Measurements from ENCODE around the gene ASB12. TPM values are rescaled to one million over a fixed set of nuclear protein-coding genes. Genes with fewer than 3 reads are reported as not detected.
A peak's percentile ranks its signal among the peaks of the same experiment; 100 is the strongest.
"Not testable (repeated sequence)": the region's sequence is repeated elsewhere in the genome, so short reads cannot be mapped to it uniquely, and the experiment has no call there.

Gene ASB12, protein sequence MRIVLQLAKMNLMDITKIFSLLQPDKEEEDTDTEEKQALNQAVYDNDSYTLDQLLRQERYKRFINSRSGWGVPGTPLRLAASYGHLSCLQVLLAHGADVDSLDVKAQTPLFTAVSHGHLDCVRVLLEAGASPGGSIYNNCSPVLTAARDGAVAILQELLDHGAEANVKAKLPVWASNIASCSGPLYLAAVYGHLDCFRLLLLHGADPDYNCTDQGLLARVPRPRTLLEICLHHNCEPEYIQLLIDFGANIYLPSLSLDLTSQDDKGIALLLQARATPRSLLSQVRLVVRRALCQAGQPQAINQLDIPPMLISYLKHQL
- total RNA-seq, result under 1 TPM in 3 of 6 donors, not detected in 3; 0.29 to 0.46 (median 0.34) TPM

DNA sequence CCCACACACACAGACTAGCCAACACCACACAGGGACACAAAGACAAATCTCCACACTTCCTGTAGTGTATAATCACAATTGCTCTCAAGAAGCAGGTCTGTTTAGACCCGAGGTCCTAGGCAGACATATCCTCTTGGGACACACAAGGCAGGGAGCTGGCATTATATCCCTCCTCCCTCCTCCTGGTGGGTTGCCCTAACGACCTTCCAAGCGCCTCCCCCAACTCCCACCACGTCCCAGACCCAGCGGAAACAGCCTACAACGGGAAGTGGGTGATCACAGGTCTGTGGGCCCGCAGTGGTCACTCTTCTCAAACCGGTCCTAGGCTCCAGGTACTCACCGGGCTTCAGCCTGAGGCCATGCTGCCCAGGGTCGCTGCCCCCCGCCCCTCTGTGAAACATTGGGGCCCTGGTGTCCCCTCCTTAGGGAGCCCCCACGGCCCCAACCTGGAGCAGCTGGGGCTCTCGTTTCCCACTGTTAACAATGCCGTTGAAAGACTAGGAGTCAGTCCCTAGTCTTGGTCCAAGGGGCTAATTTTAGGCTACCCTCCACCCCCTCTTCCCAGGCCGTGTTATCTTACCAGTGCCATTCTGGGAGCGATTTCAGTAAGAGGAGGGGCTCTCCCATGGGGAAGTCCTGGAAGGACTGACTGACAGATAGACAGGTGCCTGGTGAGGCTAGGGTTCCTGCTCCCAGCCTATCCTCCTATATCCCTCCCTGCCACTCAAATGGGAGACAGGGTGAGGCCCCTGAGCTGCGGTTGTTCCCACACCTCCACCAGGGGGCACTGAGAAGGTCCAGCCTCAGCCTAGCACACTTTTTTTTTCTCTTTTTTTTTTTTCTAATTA lies at the start of gene ASB12:
TSS of gene ASB12 (minus strand) at position 485 of the 848 bp plus-strand sequence. CDS start 4,957 bp downstream, outside the sequence.
- 65 to 69% methylated on average over 10 to 17 of the region's 17 CpGs for WGBS, 2 donors
- DNase-seq (peak in 1 of 2 donors; percentile 16), ATAC-seq (ENCODE audit: low FRiP score in 2 of 2) (no peak)
- H3K27me3 ChIP-seq, result no peaks in the 10 kb centered on the region
- no peaks in the 10 kb centered on the region for H3K9me3 ChIP-seq
- no peaks in the 10 kb centered on the region for H3K36me3 ChIP-seq
- TF ChIP-seq POLR2A (IDR thresholded peaks at IDR 0.05) (no peak), EP300 (IDR thresholded peaks at IDR 0.05) (no peak), POLR2AphosphoS5 (IDR thresholded peaks at IDR 0.05) (no peak), CTCF (IDR thresholded peaks at IDR 0.05) (no peak)
- H3K27ac ChIP-seq, result no peak within 1 kb of the TSS
- no peaks in the 10 kb centered on the region for H3K4me1 ChIP-seq
- H3K4me3 ChIP-seq, result no peak within 1 kb of the TSS

DNA sequence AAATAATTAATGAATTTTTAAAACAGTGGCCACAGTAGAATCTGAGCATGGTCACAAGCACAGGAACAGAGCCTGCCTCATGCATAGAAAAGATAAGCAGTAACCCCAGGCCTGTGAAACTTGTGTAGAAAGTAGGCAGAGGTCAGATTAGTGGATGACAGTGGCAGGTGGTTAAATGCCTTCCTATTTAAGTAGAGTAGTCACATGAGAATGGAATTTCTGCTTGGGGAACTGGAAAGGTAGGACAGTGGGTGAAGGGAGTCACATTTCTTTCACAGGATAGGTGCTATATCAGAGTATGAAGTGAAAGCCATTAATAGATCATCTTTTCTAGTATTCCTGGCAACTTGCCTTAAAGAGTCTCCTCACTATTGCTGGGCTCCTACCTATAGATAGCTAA lies 34.9 kb upstream of the ASB12 start:
- Histone ChIP-seq H3K4me3 (no peak overlapping the region), H3K4me1 (no peaks in the 10 kb centered on the region), H3K27ac (no peak overlapping the region), H3K27me3 (no peaks in the 10 kb centered on the region), H3K9me3 (no peaks in the 10 kb centered on the region), H3K36me3 (no peaks in the 10 kb centered on the region)
- no peak for DNase-seq
- ATAC-seq (ENCODE audit: low FRiP score in 2 of 2), result no peak
- TF ChIP-seq EP300 (IDR thresholded peaks at IDR 0.05) (no peak), POLR2AphosphoS5 (IDR thresholded peaks at IDR 0.05) (no peak), CTCF (IDR thresholded peaks at IDR 0.05) (no peak), POLR2A (IDR thresholded peaks at IDR 0.05) (no peak)

DNA sequence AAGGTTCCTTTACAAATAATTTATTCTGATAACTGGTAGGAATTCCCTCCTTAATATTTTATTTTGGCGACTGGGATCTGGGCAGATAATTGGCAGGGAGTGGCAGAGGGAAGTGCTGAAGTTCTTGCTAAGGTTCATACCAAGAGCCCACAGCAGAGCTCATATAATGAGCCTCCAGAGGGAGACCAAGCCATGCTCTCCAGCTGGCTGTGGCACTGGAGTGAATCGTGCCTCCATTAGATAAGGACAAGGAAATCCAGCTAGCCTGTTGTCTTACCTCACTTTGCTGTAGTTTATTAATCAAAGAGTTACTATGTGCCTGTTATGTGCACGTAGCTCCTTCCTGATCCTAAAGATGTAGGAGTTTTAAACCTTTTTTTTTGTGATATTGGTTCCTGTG lies 1.3 kb downstream of the ASB12 start:
- Histone ChIP-seq H3K27ac (no peak overlapping the region), H3K4me1 (no peaks in the 10 kb centered on the region), H3K4me3 (no peak overlapping the region), H3K9me3 (no peaks in the 10 kb centered on the region), H3K27me3 (no peaks in the 10 kb centered on the region), H3K36me3 (no peaks in the 10 kb centered on the region)
- no peak for DNase-seq
- WGBS, 2 donors, result 39 to 79% methylated on average over 1 to 3 of the region's 3 CpGs
- TF ChIP-seq CTCF (IDR thresholded peaks at IDR 0.05), result no peak
- no peak for TF ChIP-seq POLR2A (IDR thresholded peaks at IDR 0.05)
- TF ChIP-seq EP300 (IDR thresholded peaks at IDR 0.05), result no peak
- TF ChIP-seq POLR2AphosphoS5 (IDR thresholded peaks at IDR 0.05), result no peak
- ATAC-seq (ENCODE audit: low FRiP score in 2 of 2), result no peak

DNA sequence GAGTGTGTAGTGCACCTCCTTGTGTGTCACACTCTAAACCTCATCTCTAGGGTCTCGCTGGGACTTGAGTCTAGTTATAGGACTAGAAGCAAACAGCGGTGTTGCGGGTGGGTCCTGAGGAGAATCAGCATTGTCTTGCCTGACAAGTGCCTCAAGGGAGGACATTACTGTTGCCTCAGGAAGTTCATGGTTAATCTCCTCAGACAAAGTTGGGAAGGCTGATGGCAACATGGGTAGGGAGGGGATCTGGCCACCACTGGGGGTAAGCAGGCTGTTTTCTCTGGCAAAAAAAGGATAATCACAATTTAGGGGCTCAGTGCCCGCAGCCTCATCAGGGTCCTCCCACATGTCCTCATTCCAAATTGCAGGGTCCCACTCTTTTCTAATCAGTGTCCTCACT lies 12.4 kb downstream of the ASB12 start:
- WGBS, 2 donors, result 93% methylated on average over 3 to 4 of the region's 4 CpGs
- no peaks in the 10 kb centered on the region for H3K27me3 ChIP-seq
- H3K4me3 ChIP-seq, result no peak overlapping the region
- no peak for TF ChIP-seq CTCF (IDR thresholded peaks at IDR 0.05)
- H3K27ac ChIP-seq, result no peak overlapping the region
- no peaks in the 10 kb centered on the region for H3K9me3 ChIP-seq
- no peaks in the 10 kb centered on the region for H3K36me3 ChIP-seq
- ATAC-seq (ENCODE audit: low FRiP score in 2 of 2), result no peak
- no peak for DNase-seq
- no peaks in the 10 kb centered on the region for H3K4me1 ChIP-seq

GRCh38 chrX:64213989-64214388 lies 16.4 kb downstream of the ASB12 start:
- not testable (repeated sequence) for H3K4me1 ChIP-seq; H3K36me3 ChIP-seq; DNase-seq; H3K9me3 ChIP-seq; ATAC-seq (ENCODE audit: low FRiP score in 2 of 2); H3K4me3 ChIP-seq; H3K27me3 ChIP-seq; H3K27ac ChIP-seq
